Measurements from ENCODE around the gene FBXO24. TPM values are rescaled to one million over a fixed set of nuclear protein-coding genes. Genes with fewer than 3 reads are reported as not detected.

The FBXO24 gene
- total and polyA plus RNA-seq, 4 donors = 0.40 to 2.6 (median 1.5) TPM

- H3K36me3 ChIP-seq (ENCODE audit: control insufficient read depth, insufficient read depth, low read length) = peaks cover 51% of the 10 kb centered on the region
- H3K27me3 ChIP-seq (ENCODE audit: control insufficient read depth, insufficient read depth, low read length) = peaks cover 3% of the 10 kb centered on the region
- 88% methylated on average over 7 of the region's 15 CpGs for WGBS (ENCODE audit: insufficient coverage)
These were observed 63.9 kb downstream of the FBXO24 start for GRCh38 chr7:100649826-100650565.

More at GRCh38 chr7:100649826-100650565, 63.9 kb downstream of the FBXO24 start:
- no peaks in the 10 kb centered on the region for H3K9me3 ChIP-seq (ENCODE audit: control insufficient read depth, insufficient read depth, low read length)
- no peak overlapping the region for H3K27ac ChIP-seq (ENCODE audit: low read depth, low read length)
- no peak for DNase-seq (ENCODE audit: low read depth in 4 of 6, low spot score in 6 of 6)
- peaks cover 3% of the 10 kb centered on the region for H3K4me1 ChIP-seq (ENCODE audit: control insufficient read depth, insufficient read depth, low read length)
- no peak overlapping the region for H3K4me3 ChIP-seq (ENCODE audit: low read depth, low read length)

Small RNAs within 50 kb of the gene (small RNA-seq; reads per million reads assigned to genes)
- gene SAP25 (ENCODE audit: low replicate concordance) = not detected

Other genes starting within 250 kb of the FBXO24 start
- 10 to 100 TPM in 1 of 2 donors, 1 to 10 TPM in 1; 9.6 to 27.1 TPM for gene PILRB, start 228.2 kb upstream of the FBXO24 start, total RNA-seq
- gene PILRB, start 228.2 kb upstream of the FBXO24 start, polyA plus RNA-seq (ENCODE audit: insufficient read length in 2 of 2) = 10 to 100 TPM; 37.6 to 50.2 TPM
- gene PILRA, start 212.8 kb upstream of the FBXO24 start, total RNA-seq = 1 to 10 TPM; 4.1 to 4.3 TPM
- gene PILRA, start 212.8 kb upstream of the FBXO24 start, polyA plus RNA-seq (ENCODE audit: insufficient read length in 2 of 2) = 10 to 100 TPM in 1 of 2 donors, 1 to 10 TPM in 1; 6.6 to 10.6 TPM
- gene ZCWPW1, start 157.6 kb upstream of the FBXO24 start, total RNA-seq = 1 to 10 TPM; 5.1 to 7.7 TPM
- 1 to 10 TPM; 6.6 to 8.0 TPM for gene ZCWPW1, start 157.6 kb upstream of the FBXO24 start, polyA plus RNA-seq (ENCODE audit: insufficient read length in 2 of 2)
- gene MEPCE, start 156.5 kb upstream of the FBXO24 start, total RNA-seq = 10 to 100 TPM; 18.5 to 37.9 TPM
- gene MEPCE, start 156.5 kb upstream of the FBXO24 start, polyA plus RNA-seq (ENCODE audit: insufficient read length in 2 of 2) = 10 to 100 TPM; 40.1 to 41.8 TPM
- gene PPP1R35, start 149.8 kb upstream of the FBXO24 start, total RNA-seq = 10 to 100 TPM in 1 of 2 donors, 1 to 10 TPM in 1; 5.3 to 20.4 TPM
- 10 to 100 TPM; 17.2 to 24.4 TPM for gene PPP1R35, start 149.8 kb upstream of the FBXO24 start, polyA plus RNA-seq (ENCODE audit: insufficient read length in 2 of 2)
- 1 to 10 TPM; 2.0 to 2.1 TPM for gene SPACDR, start 122.1 kb upstream of the FBXO24 start, total RNA-seq
- 10 to 100 TPM in 1 of 2 donors, 1 to 10 TPM in 1; 6.5 to 12.0 TPM for gene SPACDR, start 122.1 kb upstream of the FBXO24 start, polyA plus RNA-seq (ENCODE audit: insufficient read length in 2 of 2)
- 100 to 1,000 TPM in 1 of 2 donors, 10 to 100 TPM in 1; 67.4 to 141 TPM for gene TSC22D4, start 107.1 kb upstream of the FBXO24 start, total RNA-seq
- 100 to 1,000 TPM; 326 to 376 TPM for gene TSC22D4, start 107.1 kb upstream of the FBXO24 start, polyA plus RNA-seq (ENCODE audit: insufficient read length in 2 of 2)
- gene NYAP1, start 102.4 kb upstream of the FBXO24 start, total RNA-seq = 10 to 100 TPM; 12.0 to 12.6 TPM
- 10 to 100 TPM; 62.2 to 63.4 TPM for gene NYAP1, start 102.4 kb upstream of the FBXO24 start, polyA plus RNA-seq (ENCODE audit: insufficient read length in 2 of 2)
- gene AGFG2, start 47.1 kb upstream of the FBXO24 start, total RNA-seq = 10 to 100 TPM; 10.6 to 16.1 TPM
- 10 to 100 TPM; 18.3 to 21.0 TPM for gene AGFG2, start 47.1 kb upstream of the FBXO24 start, polyA plus RNA-seq (ENCODE audit: insufficient read length in 2 of 2)
- 1 to 10 TPM in 1 of 2 donors, not detected in 1; 1.9 TPM for gene SAP25, start 12.4 kb upstream of the FBXO24 start, total RNA-seq
- gene SAP25, start 12.4 kb upstream of the FBXO24 start, polyA plus RNA-seq (ENCODE audit: insufficient read length in 2 of 2) = 1 to 10 TPM; 3.4 to 9.8 TPM
- 10 to 100 TPM in 1 of 2 donors, 1 to 10 TPM in 1; 9.6 to 17.2 TPM for gene LRCH4, start 199 bp upstream of the FBXO24 start, total RNA-seq
- gene LRCH4, start 199 bp upstream of the FBXO24 start, polyA plus RNA-seq (ENCODE audit: insufficient read length in 2 of 2) = 10 to 100 TPM; 41.0 to 61.3 TPM
- gene PCOLCE, start 16.0 kb downstream of the FBXO24 start, total RNA-seq = 100 to 1,000 TPM in 1 of 2 donors, 10 to 100 TPM in 1; 71.6 to 201 TPM
- gene PCOLCE, start 16.0 kb downstream of the FBXO24 start, polyA plus RNA-seq (ENCODE audit: insufficient read length in 2 of 2) = 100 to 1,000 TPM in 1 of 2 donors, 10 to 100 TPM in 1; 97.7 to 180 TPM
- 10 to 100 TPM in 1 of 2 donors, 1 to 10 TPM in 1; 8.9 to 15.2 TPM for gene MOSPD3, start 26.2 kb downstream of the FBXO24 start, total RNA-seq
- gene MOSPD3, start 26.2 kb downstream of the FBXO24 start, polyA plus RNA-seq (ENCODE audit: insufficient read length in 2 of 2) = 10 to 100 TPM; 51.3 to 54.7 TPM
- gene TFR2, start 55.2 kb downstream of the FBXO24 start, total RNA-seq = 1 to 10 TPM; 3.7 to 7.0 TPM
- 10 to 100 TPM; 16.9 to 17.9 TPM for gene TFR2, start 55.2 kb downstream of the FBXO24 start, polyA plus RNA-seq (ENCODE audit: insufficient read length in 2 of 2)
- gene ACTL6B, start 70.1 kb downstream of the FBXO24 start, total RNA-seq = 10 to 100 TPM; 16.5 to 35.2 TPM
- gene ACTL6B, start 70.1 kb downstream of the FBXO24 start, polyA plus RNA-seq (ENCODE audit: insufficient read length in 2 of 2) = 10 to 100 TPM; 83.1 to 89.8 TPM
- gene GNB2, start 87.4 kb downstream of the FBXO24 start, total RNA-seq = 10 to 100 TPM; 74.9 to 89.9 TPM
- gene GNB2, start 87.4 kb downstream of the FBXO24 start, polyA plus RNA-seq (ENCODE audit: insufficient read length in 2 of 2) = 100 to 1,000 TPM; 340 to 353 TPM
- gene GIGYF1, start 107.9 kb downstream of the FBXO24 start, total RNA-seq = 10 to 100 TPM; 13.2 to 26.1 TPM
- 10 to 100 TPM; 41.7 to 53.7 TPM for gene GIGYF1, start 107.9 kb downstream of the FBXO24 start, polyA plus RNA-seq (ENCODE audit: insufficient read length in 2 of 2)
- gene POP7, start 119.8 kb downstream of the FBXO24 start, total RNA-seq = 10 to 100 TPM; 26.2 to 45.2 TPM
- 10 to 100 TPM; 59.3 to 65.3 TPM for gene POP7, start 119.8 kb downstream of the FBXO24 start, polyA plus RNA-seq (ENCODE audit: insufficient read length in 2 of 2)
- gene EPO, start 134.1 kb downstream of the FBXO24 start, total RNA-seq = under 1 TPM in 1 of 2 donors, not detected in 1; 0.28 TPM
- under 1 TPM; 0.44 TPM for gene EPO, start 134.1 kb downstream of the FBXO24 start, polyA plus RNA-seq (ENCODE audit: insufficient read length in 2 of 2)
- not detected for gene ZAN, start 147.3 kb downstream of the FBXO24 start, total RNA-seq
- gene ZAN, start 147.3 kb downstream of the FBXO24 start, polyA plus RNA-seq (ENCODE audit: insufficient read length in 2 of 2) = not detected
- gene EPHB4, start 241.2 kb downstream of the FBXO24 start, total RNA-seq = 10 to 100 TPM; 16.2 to 52.1 TPM
- 10 to 100 TPM; 17.3 to 25.0 TPM for gene EPHB4, start 241.2 kb downstream of the FBXO24 start, polyA plus RNA-seq (ENCODE audit: insufficient read length in 2 of 2)